AML-193 (cell line): ENCODE results near the gene FA2H.

Experiments
- DNase-seq, 2 experiments: peaks; one replicate each; lab custom pipeline; 2025; lab: John Stamatoyannopoulos, UW

Gene FA2H

DNA sequence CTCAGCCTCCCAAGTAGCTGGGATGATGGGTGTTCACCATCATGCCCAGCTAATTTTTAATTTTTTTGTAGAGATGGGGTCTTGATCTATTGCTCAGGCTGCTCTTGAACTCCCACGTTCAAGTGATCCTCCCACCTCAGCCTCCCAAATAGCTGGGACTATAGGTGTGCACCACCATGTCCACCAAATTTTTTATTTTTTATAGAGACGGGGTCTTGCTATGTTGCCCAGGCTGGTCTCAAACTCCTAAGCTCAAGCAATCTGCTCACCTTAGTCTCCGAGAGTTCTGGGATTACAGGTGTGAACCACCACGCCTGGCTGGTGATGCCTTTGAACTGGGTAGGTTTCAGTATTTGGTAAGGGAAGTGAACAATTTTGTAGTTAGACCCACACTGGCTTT, 30.1 kb downstream of the FA2H start:
- DNase-seq = no peak

DNA sequence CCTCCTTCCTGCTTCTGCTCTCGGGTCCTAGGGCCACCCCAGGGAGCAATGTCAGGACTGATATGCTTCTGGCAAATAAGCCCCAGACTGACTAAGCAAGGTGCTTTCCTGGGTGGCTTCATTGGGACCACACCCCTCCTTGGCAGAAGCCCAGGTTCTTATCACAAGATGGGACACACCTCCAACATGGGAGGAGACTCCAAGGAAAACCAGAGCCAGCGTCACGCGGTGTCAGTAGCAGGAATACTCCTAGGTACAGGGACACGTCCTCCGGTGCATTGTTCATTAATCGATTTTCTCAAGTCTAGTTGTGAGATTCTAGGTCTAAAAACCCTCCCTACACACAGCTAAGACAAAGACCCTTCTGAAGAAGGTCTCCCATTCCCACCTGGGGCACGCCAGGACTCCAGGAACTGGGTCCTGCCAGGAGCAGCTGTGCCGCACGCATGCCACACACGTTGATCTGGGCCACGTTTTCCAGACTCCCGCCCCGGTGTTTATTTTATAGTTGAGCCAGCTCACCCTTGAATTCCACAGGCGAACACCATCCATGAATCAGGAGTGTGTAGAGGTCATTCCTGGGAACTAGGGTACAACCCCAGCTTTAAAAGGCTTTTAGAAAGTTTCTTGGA, 30.8 kb downstream of the FA2H start:
- DNase-seq = no peak

DNA sequence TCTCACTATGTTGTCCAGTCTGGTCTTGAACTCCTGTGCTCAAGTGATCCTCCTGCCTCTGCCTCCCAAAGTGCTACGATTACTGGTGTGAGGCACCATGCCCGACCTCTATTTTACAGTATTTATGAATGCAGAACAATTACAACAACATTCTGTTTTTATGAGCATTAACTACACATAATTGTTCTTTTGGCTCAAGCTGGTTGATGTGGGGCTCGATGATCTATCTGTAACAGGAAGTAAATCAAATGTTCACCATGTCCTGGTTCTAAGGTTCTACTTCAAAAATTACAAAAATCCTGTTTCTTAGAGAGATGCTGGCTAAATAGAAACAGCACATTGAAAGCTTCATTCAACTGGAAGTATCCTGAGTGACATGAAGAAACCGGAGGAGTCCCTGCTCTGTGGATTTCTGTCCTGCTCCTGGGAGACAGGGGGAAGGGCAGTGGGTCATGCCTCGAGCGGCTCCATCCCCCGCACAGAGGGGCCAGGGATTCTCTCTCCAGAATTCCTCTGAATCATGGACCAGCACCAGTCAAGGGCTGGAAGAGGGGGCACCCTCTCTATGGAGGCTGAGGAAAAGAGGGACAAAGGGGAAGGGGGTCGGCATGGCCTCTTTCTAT, 31.5 kb downstream of the FA2H start:
- no peak for DNase-seq

DNA sequence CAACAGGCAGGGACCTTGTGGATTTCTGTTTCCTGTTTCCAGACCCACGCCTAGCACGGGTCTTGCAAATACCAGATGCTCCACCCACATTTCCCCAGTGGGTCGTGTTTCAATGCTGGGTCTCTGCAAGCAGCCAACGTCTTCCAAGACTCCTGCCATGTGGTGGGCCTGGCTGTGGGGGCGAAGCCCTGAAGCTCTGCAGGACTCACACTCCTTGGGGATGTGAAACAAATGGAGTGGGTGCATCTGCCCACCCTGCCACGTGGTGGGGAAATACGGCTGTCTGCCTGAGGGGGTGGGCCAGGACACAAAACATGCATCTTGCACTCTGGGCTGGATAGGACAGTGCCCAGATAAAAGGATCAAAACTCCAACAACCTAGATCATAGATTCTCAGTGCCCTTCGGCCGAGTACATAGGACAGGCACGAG, 32.6 kb downstream of the FA2H start:
- DNase-seq = no peak

DNA sequence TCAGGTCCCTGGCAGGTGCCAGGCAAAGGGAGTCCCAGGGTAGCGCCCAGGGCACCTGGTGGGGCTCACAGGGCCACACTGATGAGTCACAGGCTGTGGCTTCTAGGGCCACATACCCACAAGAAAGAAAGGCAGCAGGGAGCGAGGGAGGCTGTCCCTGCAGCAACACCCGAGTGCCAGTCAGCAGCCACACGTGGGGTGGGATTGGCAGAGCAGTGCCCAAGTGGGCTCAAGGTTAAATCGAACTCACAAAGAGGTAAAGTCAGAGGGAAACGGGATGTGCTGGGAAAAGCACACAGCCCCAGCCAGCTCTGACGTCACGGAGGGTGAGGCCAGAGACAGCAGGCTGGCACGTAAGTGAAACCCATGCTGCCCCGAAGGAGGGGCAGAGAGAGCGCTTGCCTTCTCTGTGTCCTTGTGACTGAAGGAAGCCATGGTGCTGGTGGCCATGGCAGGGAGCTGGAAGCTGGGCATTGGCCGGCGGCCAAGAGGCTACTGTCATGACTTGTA, 33.8 kb downstream of the FA2H start:
- DNase-seq = no peak

DNA sequence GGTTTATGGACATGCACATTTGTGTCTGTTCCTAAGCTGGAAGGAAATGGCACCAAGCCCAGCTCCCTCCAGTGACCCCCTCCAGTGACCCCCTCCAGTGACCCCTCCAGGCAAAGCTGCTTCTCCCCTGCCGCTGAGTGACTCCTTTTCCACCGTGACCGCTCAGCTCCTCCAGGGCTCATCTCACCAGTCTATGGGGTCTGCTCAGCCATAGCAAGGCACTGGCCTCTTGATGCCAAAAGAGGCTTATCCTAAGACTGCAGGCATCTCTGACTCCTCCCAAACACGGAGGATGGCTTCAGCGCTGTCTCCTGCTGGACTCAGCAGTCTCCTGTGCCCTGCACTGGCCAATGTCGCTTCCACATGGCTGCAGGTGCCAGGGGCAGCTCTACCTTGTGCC, 35.3 kb downstream of the FA2H start:
- DNase-seq = no peak

DNA sequence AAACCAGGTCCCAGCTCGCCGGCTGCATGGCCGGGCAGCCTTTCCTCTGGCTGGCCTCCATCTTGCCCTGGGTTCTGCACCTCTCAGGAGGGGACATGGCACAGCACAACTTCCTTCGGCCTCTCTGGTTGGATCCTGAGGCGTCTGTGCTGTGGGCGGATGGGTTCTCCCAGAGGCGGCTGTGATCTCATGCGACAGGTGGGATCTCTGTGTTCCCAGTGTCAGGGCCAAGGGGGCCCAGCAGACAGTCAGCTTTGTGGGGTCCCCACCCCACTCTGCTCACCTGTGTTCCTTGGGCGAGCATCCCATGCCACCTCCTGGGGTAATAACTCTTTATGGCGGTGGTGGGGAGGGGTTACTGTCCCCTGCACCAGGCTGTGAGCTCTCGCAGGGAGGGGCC, 35.8 kb downstream of the FA2H start:
- DNase-seq = no peak

DNA sequence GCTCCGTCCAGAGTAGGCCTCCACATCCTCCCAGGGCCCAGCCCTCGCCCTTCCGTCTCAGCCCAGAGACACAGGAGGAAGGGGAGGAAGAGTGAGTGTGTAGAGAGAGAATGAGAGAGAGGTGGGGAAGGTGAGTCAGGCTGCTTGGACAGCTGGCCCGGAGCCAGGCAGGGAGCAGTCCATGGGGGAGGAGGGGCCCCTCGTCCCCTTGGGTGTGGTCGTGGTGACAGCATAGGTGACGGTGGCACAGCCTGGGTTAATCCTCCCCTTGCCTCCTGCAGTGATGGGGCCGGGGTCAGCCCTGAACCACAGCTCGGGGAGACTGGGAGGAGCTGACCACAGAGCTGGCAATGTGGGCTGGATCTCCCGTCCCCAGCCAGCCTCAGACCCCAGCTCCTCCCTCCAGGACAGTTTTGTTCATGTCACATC, 36.5 kb downstream of the FA2H start:
- no peak for DNase-seq

DNA sequence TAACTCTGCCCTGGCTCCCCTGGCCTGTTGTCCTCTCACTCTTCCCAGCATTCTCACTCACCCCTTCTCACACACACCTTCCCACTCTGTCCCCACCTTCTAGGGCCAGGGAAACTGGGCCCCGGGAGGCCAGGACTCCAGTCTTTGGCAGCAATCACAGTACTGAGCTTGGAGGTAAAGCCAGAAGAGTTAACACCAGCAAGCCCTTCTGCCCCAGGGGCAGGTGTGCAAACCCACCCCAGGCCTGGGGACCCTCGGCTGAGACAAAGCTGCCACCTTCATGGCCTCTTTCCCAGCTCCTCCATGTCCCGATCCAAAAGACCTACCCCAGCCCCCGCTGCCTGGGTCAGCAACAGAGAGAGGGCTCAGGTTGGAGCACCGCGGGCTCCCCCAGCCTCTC, 37.1 kb downstream of the FA2H start:
- DNase-seq = no peak

DNA sequence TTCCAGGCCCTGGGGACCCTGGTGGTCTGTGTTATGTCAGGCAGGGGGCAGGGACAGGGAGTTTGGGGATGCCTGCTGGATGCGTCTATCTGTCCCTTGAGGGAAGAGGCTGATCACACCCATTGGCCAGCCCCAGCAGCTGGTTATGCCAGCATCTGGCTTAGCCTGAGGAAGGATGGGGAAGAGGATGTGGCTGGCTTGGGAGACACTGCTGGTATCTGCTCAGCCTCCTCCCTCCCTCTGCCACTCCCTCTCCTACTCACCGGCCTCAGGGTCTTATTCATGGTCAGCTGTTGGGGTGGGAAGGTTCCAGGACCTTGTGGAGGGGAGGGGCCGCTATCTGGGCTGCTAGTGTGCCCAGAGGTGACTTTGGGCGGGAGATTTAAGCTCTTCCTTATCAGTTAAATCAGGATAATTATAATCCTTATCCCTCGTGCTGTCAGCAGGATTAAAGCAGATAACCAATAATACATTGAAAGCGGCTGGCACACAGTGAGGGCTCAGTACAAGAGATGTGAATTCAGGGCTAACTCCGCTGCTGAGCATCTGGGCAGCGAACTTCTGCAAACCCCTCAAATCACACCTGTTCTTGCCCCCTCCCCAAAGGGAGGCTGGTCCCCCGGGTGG, 38.0 kb downstream of the FA2H start:
- no peak for DNase-seq

DNA sequence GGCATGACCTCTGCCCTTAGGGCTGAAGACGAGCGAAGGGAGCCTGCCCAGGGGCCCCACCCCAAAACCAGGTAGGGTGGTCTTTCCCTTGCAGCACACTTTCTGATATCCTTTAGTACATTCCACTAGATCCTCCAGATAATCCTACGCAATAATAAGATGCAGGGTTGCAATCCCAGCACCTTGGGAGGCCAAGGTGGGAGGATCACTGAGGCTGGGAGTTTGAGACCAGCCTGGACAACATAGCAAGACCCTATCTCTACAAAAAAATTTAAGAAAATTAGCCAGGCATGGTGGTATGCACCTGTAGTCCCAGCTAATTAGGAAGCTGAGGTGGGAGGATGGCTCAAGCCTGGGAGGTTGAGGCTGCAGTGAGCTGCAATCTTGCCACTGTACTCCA, 39.1 kb downstream of the FA2H start:
- DNase-seq = no peak

DNA sequence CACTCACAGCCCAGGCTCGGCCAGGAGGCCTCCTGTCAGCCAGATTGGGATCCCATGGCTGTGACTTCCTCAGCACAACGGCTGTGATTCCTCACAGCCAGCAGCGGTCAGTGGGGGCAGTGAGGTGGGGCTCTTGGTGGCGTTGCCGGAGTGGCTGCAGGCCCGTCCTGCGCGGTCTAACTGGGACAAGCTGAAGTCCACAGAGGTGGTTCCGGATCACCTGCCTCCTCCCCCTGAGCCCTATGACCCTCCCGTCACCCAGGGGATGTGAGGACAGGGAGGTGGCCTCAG, 39.5 kb downstream of the FA2H start:
- no peak for DNase-seq

DNA sequence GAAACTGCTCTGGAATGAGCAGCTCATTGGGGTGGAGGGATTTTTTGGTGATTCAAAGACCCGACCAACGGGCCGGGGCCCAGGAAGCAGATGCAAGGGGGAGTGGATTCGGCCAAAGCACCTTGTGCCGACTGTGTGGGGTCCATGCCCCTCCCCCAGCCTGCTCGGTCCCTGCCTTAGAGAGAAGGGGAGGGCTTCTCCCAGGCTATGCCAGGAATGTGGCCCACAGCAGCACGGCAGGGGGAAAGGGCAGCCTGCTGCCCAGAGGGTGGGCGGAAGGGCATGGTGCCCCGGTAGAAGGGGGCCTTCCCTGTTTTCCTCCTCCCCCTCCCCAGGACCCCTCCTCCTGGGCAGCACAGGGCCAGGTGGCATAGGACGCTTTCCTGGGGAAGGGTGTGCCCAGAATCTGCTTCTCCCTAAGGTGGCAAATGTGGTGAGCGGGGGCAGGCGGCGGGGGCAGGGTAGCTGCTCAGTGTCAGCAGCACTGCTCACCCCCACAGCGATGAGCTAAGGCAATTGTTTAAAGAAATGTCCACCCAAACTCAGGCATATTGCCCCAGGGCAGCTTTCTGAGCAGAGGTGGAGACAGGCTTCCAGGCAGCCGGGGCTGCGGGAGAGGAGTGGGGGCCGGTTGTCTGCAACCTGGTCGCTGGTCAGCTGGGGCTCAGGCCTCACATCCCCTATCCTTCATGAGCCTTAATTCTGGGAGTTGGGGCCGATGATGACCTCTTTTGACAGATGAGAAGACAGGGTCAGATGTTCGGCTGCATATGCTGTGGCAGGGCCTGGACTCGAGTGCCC, 40.1 kb downstream of the FA2H start:
- no peak for DNase-seq

DNA sequence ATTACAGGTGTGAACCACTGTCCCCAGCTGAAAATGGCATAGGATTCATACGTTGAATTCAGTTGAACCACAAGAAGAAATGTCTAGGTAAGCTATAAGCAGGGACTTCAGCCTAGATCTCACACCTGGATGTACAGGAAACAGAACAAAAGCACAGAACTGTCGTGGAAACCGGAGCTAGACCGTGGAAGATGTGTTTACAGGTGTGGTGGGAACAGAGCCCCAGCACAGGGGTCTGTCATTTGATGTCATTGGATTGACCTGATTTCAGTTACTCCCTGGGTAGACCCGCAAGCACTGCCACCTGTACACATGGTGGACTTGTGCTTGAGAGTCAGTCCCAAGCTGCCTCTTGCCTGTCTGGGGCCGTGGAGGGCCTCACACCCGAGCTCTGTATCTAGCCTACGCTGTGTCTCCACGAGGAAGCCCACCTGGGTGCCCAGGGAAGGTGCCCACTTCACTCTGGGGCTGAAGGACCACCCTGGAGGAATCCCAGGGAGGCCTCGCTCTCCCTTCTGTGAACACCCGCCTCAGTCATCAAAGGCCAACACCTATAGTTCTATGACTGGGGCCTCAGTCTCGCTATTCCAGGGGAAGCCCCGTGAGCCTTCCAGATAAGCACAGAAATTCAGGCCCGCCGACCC, 41.8 kb downstream of the FA2H start:
- no peak for DNase-seq

DNA sequence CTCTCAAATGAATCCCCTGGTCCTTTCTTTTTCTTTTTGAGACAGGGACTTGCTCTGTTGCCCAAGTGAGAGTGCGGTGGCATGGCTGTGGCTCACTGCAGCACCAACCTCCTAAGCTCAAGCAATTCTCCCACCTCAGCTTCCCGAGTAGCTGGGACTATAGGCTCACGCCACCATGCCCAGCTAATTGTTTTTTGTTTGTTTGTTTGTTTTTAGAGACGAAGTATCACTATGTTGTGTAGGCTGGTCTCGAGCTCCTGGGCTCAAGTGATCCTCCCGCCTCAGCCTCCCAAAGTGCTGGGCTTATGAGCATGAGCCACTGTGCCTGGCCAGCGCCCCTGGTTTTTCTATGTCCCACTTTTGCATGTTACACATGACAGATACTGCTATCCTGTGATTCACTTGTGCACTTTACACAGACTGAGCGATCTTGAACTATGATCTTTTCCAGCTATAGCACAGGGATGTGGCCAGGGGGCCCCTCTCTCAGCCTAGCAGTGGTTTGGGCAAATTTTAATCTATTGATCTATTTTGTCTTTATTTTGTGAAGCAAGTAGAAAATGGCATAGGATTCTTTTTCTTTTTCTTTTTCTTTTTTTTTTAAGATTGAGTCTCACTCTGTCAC, 42.7 kb downstream of the FA2H start:
- DNase-seq = no peak

DNA sequence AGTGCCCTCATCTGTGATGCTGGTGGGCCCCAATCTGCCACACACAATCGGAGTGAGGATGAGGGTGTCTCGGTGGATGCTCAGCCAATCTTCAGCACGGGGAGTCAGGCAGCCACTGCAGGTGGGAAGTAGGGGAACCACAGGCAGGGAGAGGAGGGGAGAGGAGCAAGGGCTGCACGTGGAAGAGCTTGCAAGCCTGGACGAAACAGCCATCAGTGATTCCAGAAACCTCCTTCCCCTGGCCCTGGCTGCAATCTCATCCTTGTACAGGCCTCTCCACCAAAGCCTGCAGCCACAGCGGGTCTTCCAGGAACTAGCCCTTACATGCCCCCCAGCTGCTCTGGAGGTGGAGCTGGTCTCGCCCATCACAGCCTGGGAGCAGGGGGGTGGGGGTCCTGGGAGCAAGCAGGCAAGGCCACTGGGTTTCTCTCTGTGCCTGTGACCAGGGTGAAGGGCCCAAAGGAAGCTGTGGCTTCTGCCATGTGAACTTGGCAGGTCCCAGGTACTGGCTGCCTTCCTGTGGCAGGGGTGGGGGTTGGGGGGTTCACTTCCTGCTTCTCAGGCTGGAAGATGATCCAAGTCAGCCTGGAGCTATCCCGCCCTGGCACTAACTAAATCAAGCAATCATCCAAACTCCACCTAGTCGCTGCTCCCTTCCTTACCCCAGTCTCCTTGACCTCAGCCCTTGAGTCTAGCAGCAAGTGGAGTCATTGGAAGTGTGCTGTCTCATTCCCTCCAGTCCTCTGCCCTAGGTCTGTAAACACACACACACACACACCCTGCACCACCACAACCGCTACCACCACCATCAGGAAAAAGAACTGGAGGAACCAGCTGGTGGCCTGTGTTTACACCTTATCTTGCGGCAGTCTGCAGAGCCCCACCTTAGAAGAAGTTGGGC, 44.6 kb downstream of the FA2H start:
- DNase-seq = no peak

DNA sequence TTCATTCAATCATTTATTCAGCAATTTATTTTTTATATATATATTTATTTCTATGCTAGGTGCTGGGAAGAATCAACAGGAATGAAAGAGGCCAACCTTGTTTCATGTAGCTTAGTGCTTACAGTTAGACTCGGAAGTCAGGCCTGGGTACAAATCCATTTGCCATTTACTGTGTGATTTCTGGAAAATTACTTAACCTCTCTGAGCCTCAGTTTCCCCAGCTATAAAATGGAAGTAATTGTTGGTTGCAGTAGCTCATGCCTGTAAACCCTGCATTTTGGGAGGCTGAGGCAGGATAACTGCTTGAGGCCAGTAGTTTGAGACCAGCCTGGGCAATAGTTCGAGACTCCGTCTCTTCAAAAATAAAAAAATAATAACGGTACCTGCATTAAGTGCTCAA, 46.7 kb downstream of the FA2H start:
- DNase-seq = no peak

DNA sequence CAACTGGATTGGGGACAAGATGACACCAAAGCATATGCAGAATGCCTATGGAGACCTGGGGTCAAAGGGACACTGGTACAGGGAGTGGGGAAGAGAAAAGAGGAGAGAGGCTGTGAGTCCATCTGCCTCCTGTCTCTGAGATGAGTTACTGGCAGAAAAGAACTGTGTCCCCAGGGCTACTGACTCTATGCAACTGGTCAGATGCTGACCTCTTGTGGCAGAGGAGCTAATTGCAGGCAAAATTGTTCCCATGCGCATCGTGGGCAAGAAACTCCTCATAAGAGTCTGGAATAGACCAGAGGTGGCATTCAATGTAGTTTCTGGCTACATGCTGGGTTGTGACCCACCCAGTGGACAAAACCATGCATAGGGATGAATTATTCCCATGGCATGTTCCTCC, 47.9 kb downstream of the FA2H start:
- DNase-seq = peak; percentile 62 to 65

DNA sequence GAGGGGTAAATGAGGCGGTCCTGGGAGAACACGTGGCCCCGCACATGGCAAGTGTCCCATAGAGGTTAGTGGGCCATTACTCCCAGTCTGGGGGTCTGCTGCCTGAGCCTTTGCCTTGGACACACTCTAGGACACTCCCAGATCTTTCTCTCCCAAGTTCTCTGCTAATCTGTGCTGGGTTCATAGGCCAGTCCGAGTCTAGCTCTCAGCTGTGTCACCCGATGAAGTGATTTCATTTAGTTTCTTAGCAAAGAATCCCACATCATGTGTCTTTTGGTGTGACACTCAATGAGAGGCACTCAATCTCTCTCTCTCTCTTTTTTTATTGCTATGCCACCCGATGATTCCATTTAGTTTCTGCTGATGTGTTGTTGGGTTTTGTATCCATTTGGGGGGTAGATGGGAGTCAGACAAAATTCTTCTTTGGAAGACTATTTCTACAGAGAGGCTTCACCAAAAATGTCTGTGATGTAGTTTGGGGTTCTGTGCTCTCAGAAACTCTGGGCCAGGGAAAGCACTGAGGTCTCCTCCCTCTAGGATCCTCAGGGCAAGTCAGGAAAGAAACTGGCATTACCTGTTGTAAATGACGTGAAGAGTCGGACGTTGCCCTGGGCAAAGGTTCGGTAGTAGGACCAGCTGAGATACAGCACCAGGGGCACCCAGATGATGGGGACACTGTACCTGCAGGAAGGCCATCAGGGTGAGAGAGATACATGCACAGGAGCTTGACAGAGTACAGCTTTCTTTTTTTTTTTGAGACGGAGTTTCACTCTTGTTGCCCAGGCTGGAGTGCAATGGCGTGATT, 48.8 kb downstream of the FA2H start:
- no peak for DNase-seq
